Thymus (tissue), 14 donors: ENCODE measurements around the gene SKP2. TPM values are rescaled to one million over a fixed set of nuclear protein-coding genes. Genes with fewer than 3 reads are reported as not detected.
A peak's percentile ranks its signal among the peaks of the same experiment; 100 is the strongest.
"Not testable (repeated sequence)": the region's sequence is repeated elsewhere in the genome, so short reads cannot be mapped to it uniquely, and the experiment has no call there.

Experiments
- DNase-seq, 9 donors: peaks; one replicate each; pipeline ENCODE4 v3.0.0-alpha.2; 2013; ENCODE audit warnings: low spot score in 9 of 9, low read depth in 6 of 9, missing footprints in 1 of 9
- H3K27ac ChIP-seq, 2 donors: one replicate each; pipeline ENCODE4 v1.5.1; 2013; ENCODE audit warnings: control low read depth in 1 of 2, low read depth in 1 of 2, low read length in 1 of 2, mild to moderate bottlenecking in 1 of 2, moderate library complexity in 1 of 2
- H3K27me3 ChIP-seq, 2 donors: one replicate each; pipeline ENCODE4 v1.5.1; 2013; ENCODE audit warnings: low read length in 1 of 2; ENCODE audit not compliant: control insufficient read depth in 2 of 2, insufficient read depth in 1 of 2
- H3K36me3 ChIP-seq, 2 donors: one replicate each; pipeline ENCODE4 v1.5.1; 2013; ENCODE audit warnings: low read length in 1 of 2, mild to moderate bottlenecking in 1 of 2, moderate library complexity in 1 of 2; ENCODE audit not compliant: control insufficient read depth in 2 of 2, insufficient read depth in 2 of 2
- H3K4me1 ChIP-seq, 2 donors: one replicate each; pipeline ENCODE4 v1.5.1; 2013; ENCODE audit warnings: low read length in 2 of 2; ENCODE audit not compliant: control insufficient read depth in 2 of 2, insufficient read depth in 2 of 2
- H3K4me3 ChIP-seq, 2 donors: one replicate each; pipeline ENCODE4 v1.5.1; 2013; ENCODE audit warnings: low read length in 2 of 2, control low read depth in 1 of 2, mild to moderate bottlenecking in 1 of 2
- H3K9me3 ChIP-seq, 2 donors: one replicate each; pipeline ENCODE4 v1.5.1; 2013; ENCODE audit warnings: low read length in 1 of 2, mild to moderate bottlenecking in 1 of 2; ENCODE audit not compliant: control insufficient read depth in 2 of 2, insufficient read depth in 1 of 2
- WGBS: extraction: QIAGEN DNeasy Blood & Tissue Kit; methylation state at CpG from one replicate; pipeline ENCODE4 v1.1.7; 2013; 5-methylcytosine and 5-hydroxymethylcytosine counted together
- long read RNA-seq, 10 donors: transcript quantifications; one replicate each; lab custom pipeline, GENCODE V29; 2026
- polyA plus RNA-seq: library from polyadenylated mRNA; stranded (reverse); fragments of 200-250 nt; gene quantifications from one replicate; pipeline ENCODE4 v1.2.3, GENCODE V29; 2013
- total RNA-seq: library from RNA; stranded (reverse); fragments of 120-200 nt; gene quantifications from one replicate; pipeline ENCODE4 v1.2.4, GENCODE V29; 2013
- donor health status: healthy.

The SKP2 gene
- 31.0 TPM for total RNA-seq
- polyA plus RNA-seq: 6.5 TPM
- long read RNA-seq, donor 1, partial matches to known transcripts: 0 of 5 reads
- long read RNA-seq, donor 1, other reads (novel, unspliced or antisense): 0 of 5 reads
- long read RNA-seq, donor 2: 0 reads
- long read RNA-seq, donor 3, partial matches to known transcripts: 0 of 8 reads
- long read RNA-seq, donor 3, other reads (novel, unspliced or antisense): 0 of 8 reads
- long read RNA-seq, donor 4, partial matches to known transcripts: 17 of 20 reads
- long read RNA-seq, donor 4, other reads (novel, unspliced or antisense): 0 of 20 reads
- long read RNA-seq, donor 5, transcript SKP2-202 (10 exons, 3,759 nt): major isoform, 7 of 9 reads
- long read RNA-seq, donor 5, partial matches to known transcripts: 0 of 9 reads
- long read RNA-seq, donor 5, other reads (novel, unspliced or antisense): 0 of 9 reads
- long read RNA-seq, donor 6, partial matches to known transcripts: 0 of 7 reads
- long read RNA-seq, donor 6, other reads (novel, unspliced or antisense): 0 of 7 reads
- long read RNA-seq, donor 7, transcript SKP2-202 (10 exons, 3,759 nt): major isoform, 6 of 47 reads
- long read RNA-seq, donor 7, partial matches to known transcripts: 39 of 47 reads
- long read RNA-seq, donor 7, other reads (novel, unspliced or antisense): 0 of 47 reads
- long read RNA-seq, donor 8, partial matches to known transcripts: 0 of 1 reads
- long read RNA-seq, donor 8, other reads (novel, unspliced or antisense): 0 of 1 reads
- long read RNA-seq, donor 9, partial matches to known transcripts: 0 of 7 reads
- long read RNA-seq, donor 9, other reads (novel, unspliced or antisense): 0 of 7 reads
- long read RNA-seq, donor 10, transcript SKP2-201 (10 exons, 1,537 nt): major isoform, 5 of 14 reads
- long read RNA-seq, donor 10, partial matches to known transcripts: 0 of 14 reads
- long read RNA-seq, donor 10, other reads (novel, unspliced or antisense): 6 of 14 reads

DNA sequence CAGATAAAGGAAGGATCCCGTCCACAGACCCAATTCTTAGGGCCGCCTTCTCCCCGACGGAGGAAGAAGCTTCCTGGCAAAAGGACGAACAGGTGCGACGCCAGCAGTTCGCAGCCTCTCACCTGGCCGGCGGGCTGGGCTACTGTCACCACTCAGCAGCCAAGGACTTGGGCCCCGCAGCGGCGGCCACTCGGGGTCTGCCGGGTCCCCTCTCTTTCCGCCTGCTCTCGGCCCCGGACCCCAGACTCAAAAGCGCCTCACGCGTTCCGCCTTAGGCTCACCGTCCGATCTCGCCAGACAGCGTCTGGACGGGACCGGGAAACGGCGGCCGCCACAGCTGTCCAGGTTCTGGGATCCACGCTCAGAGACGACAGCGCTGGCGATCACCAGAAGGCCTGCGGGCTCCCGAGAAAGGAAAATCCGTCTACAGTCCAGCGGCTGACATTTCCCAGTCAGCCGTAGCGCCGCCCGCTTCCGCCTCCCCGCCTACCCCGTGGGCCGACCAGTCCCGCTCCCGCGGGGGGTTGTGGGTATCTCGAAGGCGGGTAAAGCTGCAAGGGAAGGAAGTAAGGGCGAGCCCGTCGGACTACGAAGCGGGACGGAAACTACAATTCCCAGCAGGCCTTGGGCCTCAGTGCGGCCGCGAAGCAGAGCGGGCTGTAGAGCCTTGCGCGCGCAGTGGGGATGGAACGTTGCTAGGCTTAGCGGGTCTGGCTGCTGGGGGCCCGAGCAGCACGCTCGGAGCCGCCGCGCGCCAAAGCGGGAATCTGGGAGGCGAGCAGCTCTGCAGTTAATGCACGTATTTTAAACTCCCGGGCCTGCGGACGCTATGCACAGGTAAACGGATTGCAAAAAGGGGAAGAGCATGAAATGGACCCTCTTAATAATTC lies at the start of gene SKP2, which contains the start of gene LMBRD2:
TSS of gene SKP2 (plus strand) at position 678 of the 890 bp plus-strand sequence. CDS start at position 830, 152 bp downstream.
TSS of gene LMBRD2 (minus strand) at position 454 of the 890 bp plus-strand sequence. CDS start 8,538 bp downstream, outside the sequence.
- Histone ChIP-seq H3K27me3 (no peaks in the 10 kb centered on the region), H3K4me1 (peaks cover 6 to 17% of the 10 kb centered on the region in 2 donors)

GRCh38 chr5:36105819-36106218 lies 46.1 kb upstream of the SKP2 start:
- DNase-seq: no peak
- H3K4me3 ChIP-seq: no peak overlapping the region
- over 99% methylated on average over 2 of the region's 2 CpGs for WGBS

More for the DNA sequence above, at the start of gene SKP2, which contains the start of gene LMBRD2:
- Histone ChIP-seq H3K9me3 (no peaks in the 10 kb centered on the region), H3K36me3 (peaks cover 7 to 30% of the 10 kb centered on the region in 2 donors), H3K27ac (peak within 1 kb of the TSS; percentile 72 to 89), H3K4me3 (peak within 1 kb of the TSS; percentile 75 to 80)
- DNase-seq: peak; percentile 96 to 99 (median 98)
- under 1% methylated on average over 81 of the region's 81 CpGs for WGBS

DNA sequence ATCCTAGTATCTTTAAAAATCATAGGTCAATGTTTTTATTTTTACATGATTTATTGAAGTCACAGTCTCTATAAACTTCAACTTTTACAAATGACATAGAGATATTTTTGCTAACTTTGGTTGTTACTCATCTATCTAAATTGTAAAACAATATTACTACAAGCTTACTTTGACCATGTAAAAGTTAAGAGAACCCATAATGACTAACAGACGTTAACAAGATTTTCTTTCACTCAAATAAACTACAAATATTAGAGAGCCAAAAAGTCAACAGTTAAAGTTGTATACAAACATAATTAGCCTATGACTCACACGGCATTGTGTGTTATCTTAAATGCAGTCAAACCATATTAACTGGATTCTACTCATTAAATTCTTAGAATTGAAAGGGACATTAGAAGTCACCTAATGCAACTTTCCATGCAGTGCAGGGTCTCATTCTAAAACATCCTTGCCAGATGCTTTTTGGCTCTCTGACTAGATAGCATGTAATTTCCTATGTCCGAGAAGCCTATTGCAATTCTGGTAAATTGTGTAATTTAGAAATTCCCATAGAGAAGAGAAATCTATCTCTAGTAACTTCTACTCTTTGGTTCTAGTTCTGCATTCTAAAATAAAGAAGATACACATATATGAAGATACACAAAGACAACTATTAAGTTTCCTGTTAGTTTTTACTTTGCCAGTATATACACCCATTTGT lies 43.0 kb upstream of the SKP2 start:
- H3K36me3 ChIP-seq: peaks cover 10 to 26% of the 10 kb centered on the region in 2 donors

More at GRCh38 chr5:36105819-36106218, 46.1 kb upstream of the SKP2 start:
- H3K27me3 ChIP-seq: no peaks in the 10 kb centered on the region
- H3K27ac ChIP-seq: no peak overlapping the region
- H3K9me3 ChIP-seq: no peaks in the 10 kb centered on the region
- H3K36me3 ChIP-seq: peaks cover 6 to 22% of the 10 kb centered on the region in 2 donors
- H3K4me1 ChIP-seq: no peaks in the 10 kb centered on the region

GRCh38 chr5:36111238-36111637 lies 40.7 kb upstream of the SKP2 start:
- Histone ChIP-seq H3K27ac (no peak overlapping the region), H3K36me3 (peaks cover 10 to 31% of the 10 kb centered on the region in 2 donors), H3K4me3 (no peak overlapping the region)

More for the DNA sequence above, 43.0 kb upstream of the SKP2 start:
- no peaks in the 10 kb centered on the region for H3K9me3 ChIP-seq
- no peak overlapping the region for H3K4me3 ChIP-seq
- H3K27ac ChIP-seq: no peak overlapping the region
- WGBS: 95% methylated on average over 3 of the region's 3 CpGs
- H3K4me1 ChIP-seq: no peaks in the 10 kb centered on the region
- no peak for DNase-seq
- no peaks in the 10 kb centered on the region for H3K27me3 ChIP-seq

GRCh38 chr5:36125868-36126267 lies 26.0 kb upstream of the SKP2 start:
- H3K27ac ChIP-seq: no peak overlapping the region
- no peak overlapping the region for H3K4me3 ChIP-seq
- 100% methylated on average over 1 of the region's 1 CpG for WGBS
- H3K4me1 ChIP-seq: no peaks in the 10 kb centered on the region
- H3K9me3 ChIP-seq: peaks cover 0 to 1% of the 10 kb centered on the region in 2 donors
- H3K36me3 ChIP-seq: peaks cover 5 to 12% of the 10 kb centered on the region in 2 donors
- no peak for DNase-seq
- no peaks in the 10 kb centered on the region for H3K27me3 ChIP-seq

More at GRCh38 chr5:36111238-36111637, 40.7 kb upstream of the SKP2 start:
- 99% methylated on average over 1 of the region's 1 CpG for WGBS
- no peaks in the 10 kb centered on the region for H3K9me3 ChIP-seq
- H3K27me3 ChIP-seq: no peaks in the 10 kb centered on the region
- DNase-seq: no peak
- H3K4me1 ChIP-seq: no peaks in the 10 kb centered on the region

GRCh38 chr5:36128795-36129194 lies 23.1 kb upstream of the SKP2 start:
- H3K4me1 ChIP-seq: no peaks in the 10 kb centered on the region
- 97% methylated on average over 1 of the region's 1 CpG for WGBS
- H3K36me3 ChIP-seq: peaks cover 2 to 12% of the 10 kb centered on the region in 2 donors
- peaks cover 0 to 1% of the 10 kb centered on the region in 2 donors for H3K9me3 ChIP-seq
- DNase-seq: no peak
- H3K4me3 ChIP-seq: no peak overlapping the region
- H3K27ac ChIP-seq: no peak overlapping the region
- H3K27me3 ChIP-seq: no peaks in the 10 kb centered on the region

DNA sequence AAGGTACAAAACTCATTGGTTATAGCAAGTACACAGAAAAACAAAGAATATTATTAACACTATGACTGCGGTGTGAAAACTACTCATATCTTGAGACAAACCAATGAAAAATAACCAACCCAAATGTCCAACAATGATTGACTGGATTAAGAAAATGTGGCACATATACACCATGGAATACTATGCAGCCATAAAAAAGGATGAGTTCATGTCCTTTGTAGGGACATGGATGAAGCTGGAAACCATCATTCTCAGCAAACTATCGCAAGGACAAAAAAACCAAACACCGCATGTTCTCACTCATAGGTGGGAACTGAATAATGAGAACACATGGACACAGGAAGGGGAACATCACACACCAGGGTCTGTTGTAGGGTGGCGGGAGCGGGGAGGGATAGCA lies 22.2 kb upstream of the SKP2 start:
- H3K27ac ChIP-seq, DNase-seq, H3K9me3 ChIP-seq, H3K27me3 ChIP-seq, H3K4me1 ChIP-seq, H3K4me3 ChIP-seq: not testable (repeated sequence)
- H3K36me3 ChIP-seq: peaks cover 2 to 12% of the 10 kb centered on the region in 2 donors
- WGBS: over 99% methylated on average over 4 of the region's 5 CpGs

- 100% methylated on average over 1 of the region's 1 CpG for WGBS
- not testable (repeated sequence) for H3K27ac ChIP-seq
Observed at GRCh38 chr5:36133009-36133408, 18.9 kb upstream of the SKP2 start.

More at GRCh38 chr5:36133009-36133408, 18.9 kb upstream of the SKP2 start:
- DNase-seq, H3K4me1 ChIP-seq, H3K4me3 ChIP-seq, H3K36me3 ChIP-seq, H3K27me3 ChIP-seq, H3K9me3 ChIP-seq: not testable (repeated sequence)
